A549 (cell line): ENCODE measurements around the gene ESRP2. TPM values are rescaled to one million over a fixed set of nuclear protein-coding genes. Genes with fewer than 3 reads are reported as not detected.

Experiments
- polyA plus RNA-seq, 4 experiments: library from polyadenylated mRNA; depleted of rRNA in 3 of 4; stranded (reverse); fragments of >200 nt; fragmentation: RNase III in 1 of 4; extraction: RNeasy Plus Mini Kit Qiagen cat#74134 plus additional on column Dnase treatment in 1 of 4; gene quantifications; 2 replicates in 3 of 4; 3 replicates in 1 of 4; pipeline ENCODE4 v1.2.3, GENCODE V29; 2011 to 2017
- small RNA-seq, 6 experiments: library from RNA; depleted of rRNA; stranded (forward); fragments of <200 nt; gene quantifications; one replicate each; pipeline ENCODE3, GENCODE V24; 2012

Gene ESRP2
- polyA plus RNA-seq, 2 of the 4 experiments (the other 2 are of a cell fraction), result 0.08 to 0.09 TPM

Small RNAs within 50 kb of the gene (small RNA-seq; reads per million reads assigned to genes)
- 0 reads per million in 6 experiments for gene RF00554
- gene RNU6-1262P, result 0 reads per million in 6 experiments

Other genes with a start within 250 kb of the ESRP2 start
- not detected in 2 replicates for gene DPEP2, start 236.6 kb downstream of the ESRP2 start, polyA plus RNA-seq (2011; rRNA removed)
- not detected in 3 replicates for gene DPEP2, start 236.6 kb downstream of the ESRP2 start, polyA plus RNA-seq (2017; fragmentation: RNase III; extraction: RNeasy Plus Mini Kit Qiagen cat#74134 plus additional on column Dnase treatment)
- gene DPEP2NB, start 220.2 kb downstream of the ESRP2 start, polyA plus RNA-seq (2011; rRNA removed), result not detected in 2 replicates
- not detected in 3 replicates for gene DPEP2NB, start 220.2 kb downstream of the ESRP2 start, polyA plus RNA-seq (2017; fragmentation: RNase III; extraction: RNeasy Plus Mini Kit Qiagen cat#74134 plus additional on column Dnase treatment)
- gene DDX28, start 212.9 kb downstream of the ESRP2 start, polyA plus RNA-seq (2011; rRNA removed), result 14.0 and 18.3 TPM in 2 replicates
- gene DDX28, start 212.9 kb downstream of the ESRP2 start, polyA plus RNA-seq (2017; fragmentation: RNase III; extraction: RNeasy Plus Mini Kit Qiagen cat#74134 plus additional on column Dnase treatment), result 13.8 to 14.9 TPM (median 14.6 TPM) in 3 replicates
- 20.7 and 21.5 TPM in 2 replicates for gene DUS2, start 212.8 kb downstream of the ESRP2 start, polyA plus RNA-seq (2011; rRNA removed)
- gene DUS2, start 212.8 kb downstream of the ESRP2 start, polyA plus RNA-seq (2017; fragmentation: RNase III; extraction: RNeasy Plus Mini Kit Qiagen cat#74134 plus additional on column Dnase treatment), result 20.8 to 22.8 TPM (median 21.7 TPM) in 3 replicates
- 23.9 and 32.4 TPM in 2 replicates for gene NFATC3, start 150.8 kb downstream of the ESRP2 start, polyA plus RNA-seq (2011; rRNA removed)
- 11.8 to 13.3 TPM (median 12.5 TPM) in 3 replicates for gene NFATC3, start 150.8 kb downstream of the ESRP2 start, polyA plus RNA-seq (2017; fragmentation: RNase III; extraction: RNeasy Plus Mini Kit Qiagen cat#74134 plus additional on column Dnase treatment)
- gene PLA2G15, start 9.2 kb upstream of the ESRP2 start, polyA plus RNA-seq (2011; rRNA removed), result 4.8 and 5.7 TPM in 2 replicates
- gene PLA2G15, start 9.2 kb upstream of the ESRP2 start, polyA plus RNA-seq (2017; fragmentation: RNase III; extraction: RNeasy Plus Mini Kit Qiagen cat#74134 plus additional on column Dnase treatment), result 7.5 to 8.7 TPM (median 7.7 TPM) in 3 replicates
- gene SLC7A6, start 28.4 kb upstream of the ESRP2 start, polyA plus RNA-seq (2011; rRNA removed), result 32.9 and 45.3 TPM in 2 replicates
- gene SLC7A6, start 28.4 kb upstream of the ESRP2 start, polyA plus RNA-seq (2017; fragmentation: RNase III; extraction: RNeasy Plus Mini Kit Qiagen cat#74134 plus additional on column Dnase treatment), result 29.1 to 35.9 TPM (median 31.1 TPM) in 3 replicates
- gene SLC7A6OS, start 74.8 kb upstream of the ESRP2 start, polyA plus RNA-seq (2011; rRNA removed), result 11.0 and 11.9 TPM in 2 replicates
- gene SLC7A6OS, start 74.8 kb upstream of the ESRP2 start, polyA plus RNA-seq (2017; fragmentation: RNase III; extraction: RNeasy Plus Mini Kit Qiagen cat#74134 plus additional on column Dnase treatment), result 10.4 to 11.5 TPM (median 10.9 TPM) in 3 replicates
- gene PRMT7, start 74.9 kb upstream of the ESRP2 start, polyA plus RNA-seq (2011; rRNA removed), result 37.1 and 37.6 TPM in 2 replicates
- gene PRMT7, start 74.9 kb upstream of the ESRP2 start, polyA plus RNA-seq (2017; fragmentation: RNase III; extraction: RNeasy Plus Mini Kit Qiagen cat#74134 plus additional on column Dnase treatment), result 44.7 to 47.2 TPM (median 46.3 TPM) in 3 replicates
- gene SMPD3, start 212.4 kb upstream of the ESRP2 start, polyA plus RNA-seq (2011; rRNA removed), result 0.04 and 0.07 TPM in 2 replicates
- 0.12 to 0.24 TPM (median 0.13 TPM) in 3 replicates for gene SMPD3, start 212.4 kb upstream of the ESRP2 start, polyA plus RNA-seq (2017; fragmentation: RNase III; extraction: RNeasy Plus Mini Kit Qiagen cat#74134 plus additional on column Dnase treatment)